Fibroblast of pulmonary artery (primary cell): Measurements from ENCODE around the gene GOT1.

Experiments used
- DNase-seq: peaks from one replicate; pipeline ENCODE4 v3.0.0-alpha.2; 2010; ENCODE audit warnings: low read depth
- H3K4me3 ChIP-seq: replicated peaks from 2 replicates; pipeline ENCODE4 v1.5.1; 2011; ENCODE audit warnings: low read depth, mild to moderate bottlenecking, control low read depth, low read length, moderate library complexity
- TF ChIP-seq, protein P1 (sequence below): IDR thresholded peaks from 2 replicates; pipeline ENCODE4 v1.5.1; 2011; ENCODE audit warnings: mild to moderate bottlenecking, control low read depth, low read length, inconsistent platforms; ENCODE audit errors: missing control alignments

GOT1 gene

DNA sequence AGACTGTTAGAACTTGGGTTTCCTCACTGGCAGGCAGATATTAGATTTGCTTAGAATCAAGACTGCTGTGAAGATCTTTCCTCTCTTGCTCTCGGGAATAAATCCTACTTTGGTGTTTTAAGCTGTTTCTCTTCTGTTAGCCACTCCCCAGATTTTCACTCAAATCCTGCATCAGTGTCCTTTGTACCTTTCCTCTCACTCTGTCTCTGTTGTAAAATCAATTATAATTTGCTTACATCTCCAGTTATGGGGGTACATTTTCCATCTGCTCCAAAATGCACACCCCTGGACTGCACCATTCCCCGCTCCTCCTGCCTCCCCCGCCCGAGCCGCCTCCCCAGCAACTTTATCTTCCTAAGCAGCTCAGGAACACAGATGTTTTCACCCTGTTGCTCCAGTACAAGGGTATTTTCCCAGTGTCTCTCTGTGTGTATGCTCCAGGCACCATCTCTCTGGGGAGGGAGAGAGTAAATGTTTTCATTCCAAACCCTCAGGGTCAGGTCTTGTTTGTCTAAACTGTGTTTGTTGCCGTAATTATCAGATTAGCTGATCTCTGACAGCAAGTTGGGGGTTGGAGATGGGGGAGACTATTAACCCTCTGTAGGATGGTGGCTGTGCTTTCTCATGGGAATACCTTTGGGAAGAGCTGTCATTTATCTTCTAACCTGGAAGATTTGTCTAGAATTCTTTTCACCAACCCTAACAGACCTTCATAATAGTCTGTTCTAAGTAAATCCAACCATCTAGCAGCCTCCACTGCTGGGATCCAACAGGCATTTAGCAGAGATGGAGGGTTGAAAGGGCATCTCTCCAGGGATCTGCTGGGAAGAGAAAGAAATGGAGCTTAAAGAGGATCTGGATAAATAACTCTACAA lies 20.4 kb upstream of the GOT1 start:
- TF ChIP-seq, protein P1, sequence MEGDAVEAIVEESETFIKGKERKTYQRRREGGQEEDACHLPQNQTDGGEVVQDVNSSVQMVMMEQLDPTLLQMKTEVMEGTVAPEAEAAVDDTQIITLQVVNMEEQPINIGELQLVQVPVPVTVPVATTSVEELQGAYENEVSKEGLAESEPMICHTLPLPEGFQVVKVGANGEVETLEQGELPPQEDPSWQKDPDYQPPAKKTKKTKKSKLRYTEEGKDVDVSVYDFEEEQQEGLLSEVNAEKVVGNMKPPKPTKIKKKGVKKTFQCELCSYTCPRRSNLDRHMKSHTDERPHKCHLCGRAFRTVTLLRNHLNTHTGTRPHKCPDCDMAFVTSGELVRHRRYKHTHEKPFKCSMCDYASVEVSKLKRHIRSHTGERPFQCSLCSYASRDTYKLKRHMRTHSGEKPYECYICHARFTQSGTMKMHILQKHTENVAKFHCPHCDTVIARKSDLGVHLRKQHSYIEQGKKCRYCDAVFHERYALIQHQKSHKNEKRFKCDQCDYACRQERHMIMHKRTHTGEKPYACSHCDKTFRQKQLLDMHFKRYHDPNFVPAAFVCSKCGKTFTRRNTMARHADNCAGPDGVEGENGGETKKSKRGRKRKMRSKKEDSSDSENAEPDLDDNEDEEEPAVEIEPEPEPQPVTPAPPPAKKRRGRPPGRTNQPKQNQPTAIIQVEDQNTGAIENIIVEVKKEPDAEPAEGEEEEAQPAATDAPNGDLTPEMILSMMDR, result no peak
- H3K4me3 ChIP-seq, result no peak overlapping the region
- no peak for DNase-seq

GRCh38 chr10:99450156-99450555 lies 19.7 kb upstream of the GOT1 start:
- DNase-seq, result no peak
- TF ChIP-seq, protein P1, result no peak
- no peak overlapping the region for H3K4me3 ChIP-seq

GRCh38 chr10:99449023-99449422 lies 18.6 kb upstream of the GOT1 start:
- H3K4me3 ChIP-seq, result no peak overlapping the region
- TF ChIP-seq, protein P1, result no peak
- DNase-seq, result no peak

- TF ChIP-seq, protein P1, result no peak
- no peak for DNase-seq
- H3K4me3 ChIP-seq, result no peak overlapping the region
These were observed 14.1 kb upstream of the GOT1 start for GRCh38 chr10:99444383-99445045.

DNA sequence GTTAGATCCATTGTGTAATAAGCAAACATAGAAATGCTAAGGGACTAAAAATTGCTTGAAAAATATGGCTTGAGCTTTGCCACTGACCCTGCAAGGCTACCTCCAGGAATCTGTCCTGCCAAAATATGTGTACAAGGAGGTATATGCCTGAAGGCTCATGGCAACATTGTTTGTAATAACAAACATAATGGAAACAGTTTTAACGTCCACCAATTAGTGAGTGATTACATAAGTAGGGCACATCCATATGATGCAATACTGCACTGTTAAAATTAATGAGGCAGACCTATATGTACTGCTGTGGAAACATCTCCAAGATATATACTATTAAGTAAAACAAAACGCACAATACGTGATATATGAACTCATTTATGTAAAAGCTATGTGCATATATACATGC lies 13.1 kb upstream of the GOT1 start:
- no peak overlapping the region for H3K4me3 ChIP-seq
- TF ChIP-seq, protein P1, result no peak
- no peak for DNase-seq

DNA sequence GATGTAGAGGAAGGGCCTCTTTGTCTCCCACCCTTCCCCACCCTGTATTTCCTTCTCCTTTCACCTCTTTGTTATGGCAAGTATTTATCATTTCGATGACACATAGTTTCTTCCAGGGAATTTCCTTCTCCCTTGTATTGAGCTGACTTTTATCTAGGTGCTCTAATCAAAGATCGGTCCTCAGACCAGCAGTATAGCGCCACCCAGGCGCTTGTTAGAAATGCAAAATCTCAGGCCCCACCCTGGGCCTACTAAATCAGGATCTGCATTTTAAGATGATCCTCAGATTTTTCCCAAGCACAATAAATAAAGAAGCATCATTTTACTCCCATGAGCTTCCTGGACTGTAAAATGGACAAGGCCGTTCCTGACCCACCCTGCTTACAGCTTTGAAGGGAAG lies 12.0 kb upstream of the GOT1 start:
- no peak for DNase-seq
- no peak overlapping the region for H3K4me3 ChIP-seq
- TF ChIP-seq, protein P1, result no peak
